NCI-H2196 treated with DMSO at 0.1 percent for 48 hours (cell line): ENCODE data around the gene TPP1.

Experiments used
- DNase-seq: peaks from one replicate; lab custom pipeline; 2025; ENCODE audit not compliant: unreplicated experiment; lab: John Stamatoyannopoulos, UW

TPP1 gene

DNA sequence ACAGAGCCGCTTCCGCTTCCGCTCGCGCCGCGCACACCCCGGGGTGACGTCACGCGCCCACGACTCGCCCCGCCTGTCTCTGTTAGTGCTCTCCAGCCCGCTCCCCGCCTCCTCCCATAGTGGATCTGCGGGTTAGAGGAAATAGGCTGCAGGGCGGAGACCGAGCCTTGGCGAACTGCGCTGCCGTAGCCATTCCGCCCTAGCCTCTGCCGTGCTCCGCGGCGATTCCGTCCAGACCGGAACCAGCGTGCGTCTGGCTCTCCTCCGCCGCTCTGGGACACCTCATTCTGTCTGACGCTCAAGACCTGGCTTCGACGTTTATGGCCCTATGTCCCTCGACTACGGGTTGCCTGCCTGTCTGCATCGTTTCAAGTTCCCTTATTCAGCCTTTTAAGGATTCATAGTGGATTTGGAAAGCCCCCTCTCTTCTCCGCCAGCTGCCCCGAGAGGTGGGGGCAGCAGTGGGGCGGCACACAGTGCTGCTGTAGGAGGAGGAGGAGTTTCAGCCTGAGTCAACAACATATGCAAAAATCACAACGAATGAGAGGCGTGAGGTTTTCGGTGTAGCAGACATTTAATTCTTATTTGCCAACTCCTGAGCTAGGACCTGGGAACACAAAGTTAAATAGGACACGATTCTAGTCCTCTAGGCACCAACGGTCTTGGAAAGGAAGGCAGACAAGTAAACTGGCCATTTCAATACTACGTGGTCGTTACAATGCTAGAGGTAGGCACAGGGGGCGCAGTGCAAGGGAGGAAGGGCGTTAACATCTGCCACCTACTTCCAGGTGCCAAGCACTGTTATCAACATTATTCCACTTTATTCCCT, 6.8 kb downstream of the TPP1 start, which contains the start of gene TAF10:
Gene TAF10 (minus strand): TSS at position 4 of the 829 bp plus-strand sequence. CDS start 27 bp downstream, outside the sequence.
- DNase-seq, result peak; percentile 94

DNA sequence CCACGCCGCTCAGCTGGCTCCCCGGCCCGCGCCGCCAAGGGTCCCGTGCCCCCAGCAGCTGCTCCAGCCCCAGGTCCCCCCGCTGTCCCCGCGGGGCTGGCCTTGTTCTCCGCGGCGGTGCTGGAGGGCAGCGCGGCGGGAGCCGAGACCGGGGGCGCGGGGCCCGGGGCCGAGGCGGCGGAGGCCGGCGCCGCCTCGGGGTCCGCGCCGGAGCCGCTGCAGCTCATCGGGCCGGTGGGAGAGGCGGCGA, 7.3 kb downstream of the TPP1 start:
- no peak for DNase-seq

DNA sequence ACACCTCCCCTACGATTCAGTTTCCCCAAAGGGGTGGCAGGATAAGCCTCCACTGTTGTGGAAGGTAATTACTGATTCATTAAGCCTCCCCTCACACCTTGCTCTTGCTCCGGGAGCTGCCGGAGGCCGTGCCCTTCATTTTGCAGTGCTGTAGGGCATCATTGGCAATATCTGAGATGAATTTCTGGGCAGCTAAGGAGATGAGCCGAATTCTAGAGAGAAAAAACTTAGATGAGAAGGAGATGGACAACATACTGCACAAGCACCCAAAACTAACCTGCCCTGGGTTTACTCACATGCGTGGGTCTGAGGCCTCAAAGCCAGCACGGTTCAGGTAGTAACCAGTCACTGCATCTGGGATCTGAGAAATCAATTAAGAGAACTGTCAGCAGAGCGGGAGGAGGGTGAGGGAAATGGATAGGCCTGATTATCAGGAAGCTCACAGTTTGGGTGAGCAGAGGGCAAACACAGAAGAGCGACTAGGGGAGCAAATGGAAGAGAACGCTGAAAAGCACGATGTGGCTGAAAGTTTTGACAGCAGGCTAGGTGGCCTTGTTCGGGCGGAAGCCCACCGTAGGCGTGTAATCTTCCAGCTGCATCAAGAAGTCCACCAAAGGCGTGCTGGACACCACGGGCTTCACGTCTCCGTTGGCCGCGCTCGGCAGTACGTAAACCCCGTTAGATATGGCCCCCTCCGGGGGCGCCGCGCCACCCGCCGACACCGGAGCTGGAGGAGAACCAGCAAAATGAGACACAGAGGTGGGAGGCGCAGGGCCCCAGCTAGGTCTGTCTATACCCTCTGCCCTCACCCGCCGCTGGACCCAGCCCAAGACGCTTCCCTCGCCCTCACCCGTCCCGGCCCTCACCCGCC, 7.9 kb downstream of the TPP1 start:
- DNase-seq, result no peak

DNA sequence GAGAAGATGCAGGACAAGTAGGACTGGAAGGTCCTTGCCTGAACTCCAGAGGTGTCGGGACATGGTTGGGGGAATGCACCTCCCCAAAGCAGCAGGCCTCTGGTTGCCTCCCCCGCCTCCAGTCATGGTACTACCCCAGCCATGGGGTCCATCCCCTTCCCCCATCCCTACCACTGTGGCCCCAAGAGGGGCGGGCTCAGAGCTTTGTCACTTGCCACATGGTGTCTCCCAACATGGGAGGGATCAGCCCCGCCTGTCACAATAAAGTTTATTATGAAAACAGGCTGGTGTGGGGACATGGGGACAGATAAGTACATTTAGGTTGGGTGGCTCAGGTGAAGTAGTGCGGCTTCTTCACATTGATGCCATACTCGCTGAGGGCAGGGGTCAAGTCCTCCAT, 8.6 kb downstream of the TPP1 start:
- DNase-seq, result no peak

DNA sequence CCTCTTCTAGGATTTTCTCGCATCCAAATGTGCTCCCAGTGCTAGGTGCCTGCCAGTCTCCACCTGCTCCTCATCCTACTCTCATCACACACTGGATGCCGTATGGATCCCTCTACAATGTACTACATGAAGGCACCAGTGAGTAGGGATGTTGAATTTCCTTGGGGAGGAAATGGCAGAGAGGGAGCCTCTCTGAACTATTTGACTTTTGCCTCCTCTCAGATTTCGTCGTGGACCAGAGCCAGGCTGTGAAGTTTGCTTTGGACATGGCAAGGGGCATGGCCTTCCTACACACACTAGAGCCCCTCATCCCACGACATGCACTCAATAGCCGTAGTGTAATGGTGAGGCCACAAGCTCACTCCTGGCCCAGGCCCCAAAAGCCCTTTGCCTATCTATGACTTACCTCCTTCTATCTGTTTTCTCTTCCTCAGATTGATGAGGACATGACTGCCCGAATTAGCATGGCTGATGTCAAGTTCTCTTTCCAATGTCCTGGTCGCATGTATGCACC, 9.7 kb downstream of the TPP1 start:
- no peak for DNase-seq

DNA sequence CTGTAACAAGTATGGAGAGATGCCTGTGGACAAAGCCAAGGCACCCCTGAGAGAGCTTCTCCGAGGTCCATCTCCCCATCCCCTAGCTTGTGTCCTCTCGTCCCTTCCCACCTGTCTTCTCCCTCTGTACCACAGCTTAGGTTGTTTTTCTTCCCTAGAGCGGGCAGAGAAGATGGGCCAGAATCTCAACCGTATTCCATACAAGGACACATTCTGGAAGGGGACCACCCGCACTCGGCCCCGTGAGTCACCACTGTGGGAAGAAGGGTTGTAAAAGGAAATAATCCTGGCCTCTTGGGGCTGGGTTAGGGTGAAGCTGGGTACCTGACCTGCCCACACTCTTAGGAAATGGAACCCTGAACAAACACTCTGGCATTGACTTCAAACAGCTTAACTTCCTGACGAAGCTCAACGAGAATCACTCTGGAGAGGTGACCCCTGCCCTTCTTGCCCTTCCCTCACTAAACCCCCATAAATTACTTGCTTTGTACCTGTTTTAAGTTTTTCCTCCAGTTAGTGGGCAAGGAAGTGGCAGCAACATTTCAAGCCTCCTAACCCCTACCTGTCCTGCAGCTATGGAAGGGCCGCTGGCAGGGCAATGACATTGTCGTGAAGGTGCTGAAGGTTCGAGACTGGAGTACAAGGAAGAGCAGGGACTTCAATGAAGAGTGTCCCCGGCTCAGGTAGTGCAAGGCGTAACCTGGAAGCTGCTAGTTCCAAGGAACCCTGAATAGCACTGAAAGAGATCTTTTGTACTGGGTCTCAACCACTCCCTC, 10.3 kb downstream of the TPP1 start:
- DNase-seq, result no peak

DNA sequence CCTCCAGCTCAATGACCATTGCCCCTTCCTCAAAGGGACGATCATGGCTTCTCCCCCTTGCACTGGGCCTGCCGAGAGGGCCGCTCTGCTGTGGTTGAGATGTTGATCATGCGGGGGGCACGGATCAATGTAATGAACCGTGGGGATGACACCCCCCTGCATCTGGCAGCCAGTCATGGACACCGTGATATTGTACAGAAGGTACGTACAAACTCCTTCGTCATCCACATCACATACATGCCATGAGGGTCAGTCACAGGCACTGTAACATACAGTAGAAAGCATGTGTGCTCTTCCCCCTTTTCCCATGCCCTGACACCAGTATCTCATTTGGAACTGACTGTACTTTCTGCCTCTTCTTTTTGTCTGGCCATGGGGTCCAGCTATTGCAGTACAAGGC, 11.2 kb downstream of the TPP1 start:
- DNase-seq, result no peak

DNA sequence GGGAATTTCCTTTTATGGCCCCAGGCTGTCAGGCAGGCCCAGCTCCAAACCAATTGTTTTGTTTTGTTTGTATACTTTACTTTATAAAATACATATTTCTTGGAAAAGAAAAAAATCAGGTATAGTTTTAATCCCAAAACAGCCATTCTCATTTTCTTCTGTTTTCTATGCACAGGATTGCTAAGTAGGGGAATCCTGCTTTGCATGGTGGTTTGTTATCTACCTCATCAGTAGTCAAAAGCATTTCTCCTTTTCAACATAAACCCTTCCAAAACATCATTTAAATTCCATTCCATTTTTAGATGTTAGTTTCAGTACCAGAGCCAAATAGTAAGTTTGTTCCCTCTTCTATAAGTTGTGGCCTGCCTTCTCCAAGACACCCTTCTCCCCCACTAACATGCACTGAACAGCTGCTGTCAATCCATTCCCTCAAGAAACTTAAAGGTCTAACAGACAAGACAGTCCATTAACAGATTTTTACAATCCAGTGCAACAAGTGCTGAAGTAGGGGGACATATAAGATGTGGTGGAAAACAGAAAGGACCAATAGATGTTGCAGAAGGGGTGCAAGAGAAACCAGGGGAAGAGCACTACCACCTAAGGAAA, 11.9 kb downstream of the TPP1 start:
- no peak for DNase-seq

DNA sequence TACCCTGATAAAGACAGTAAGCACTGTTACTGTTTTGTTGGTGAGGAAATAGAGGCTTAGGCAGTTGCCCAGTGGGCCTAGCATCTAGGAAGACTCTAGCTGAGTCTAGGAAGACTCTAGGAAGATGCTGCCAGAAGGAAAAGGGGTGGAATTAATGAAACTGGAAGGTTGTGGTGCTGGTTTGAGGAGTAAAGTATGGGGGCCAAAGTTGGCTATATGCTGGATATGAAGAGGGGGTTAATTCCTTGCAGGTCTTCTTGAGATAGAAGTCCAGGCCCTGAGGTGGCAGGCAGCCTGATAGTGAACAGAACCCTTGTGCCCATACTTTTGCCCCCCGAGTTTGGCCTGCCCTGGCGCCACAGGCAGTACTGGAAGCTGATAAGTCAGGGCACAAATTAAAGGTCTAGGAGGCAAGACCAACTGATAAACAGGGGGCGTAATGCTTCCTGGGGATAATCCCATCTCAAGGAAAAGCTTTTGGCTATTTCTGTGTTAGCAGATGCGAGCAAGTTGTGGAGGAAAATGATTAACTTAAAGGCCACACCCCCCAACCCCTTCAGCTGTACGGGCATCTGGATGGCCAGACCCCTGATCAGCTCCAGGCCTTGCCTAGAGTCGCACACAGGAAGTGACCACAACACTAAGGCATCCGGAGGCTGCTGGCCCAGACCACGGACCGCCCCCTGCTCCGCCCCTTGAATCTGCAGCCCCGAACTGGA, 12.6 kb downstream of the TPP1 start:
- peak; percentile 85 for DNase-seq

DNA sequence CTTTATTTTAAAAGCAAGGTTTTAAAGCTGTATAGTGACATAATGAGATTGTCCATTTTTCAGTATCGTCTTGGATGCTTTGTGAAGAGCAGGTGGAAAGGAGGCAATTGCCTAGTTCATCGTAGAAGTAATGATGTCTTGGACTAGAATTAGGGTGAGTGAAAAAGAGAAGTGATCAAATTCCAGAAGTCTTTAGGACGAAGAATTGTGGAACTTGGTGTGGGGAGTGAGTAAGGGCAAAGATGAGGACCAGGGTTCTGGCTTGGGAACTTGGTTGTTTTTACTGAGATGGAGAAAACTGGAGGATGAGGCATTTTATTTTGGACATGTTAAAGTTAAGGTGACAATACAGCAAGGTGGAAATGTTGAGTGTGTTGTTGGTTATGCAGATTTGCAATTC, 14.4 kb downstream of the TPP1 start:
- DNase-seq, result no peak

DNA sequence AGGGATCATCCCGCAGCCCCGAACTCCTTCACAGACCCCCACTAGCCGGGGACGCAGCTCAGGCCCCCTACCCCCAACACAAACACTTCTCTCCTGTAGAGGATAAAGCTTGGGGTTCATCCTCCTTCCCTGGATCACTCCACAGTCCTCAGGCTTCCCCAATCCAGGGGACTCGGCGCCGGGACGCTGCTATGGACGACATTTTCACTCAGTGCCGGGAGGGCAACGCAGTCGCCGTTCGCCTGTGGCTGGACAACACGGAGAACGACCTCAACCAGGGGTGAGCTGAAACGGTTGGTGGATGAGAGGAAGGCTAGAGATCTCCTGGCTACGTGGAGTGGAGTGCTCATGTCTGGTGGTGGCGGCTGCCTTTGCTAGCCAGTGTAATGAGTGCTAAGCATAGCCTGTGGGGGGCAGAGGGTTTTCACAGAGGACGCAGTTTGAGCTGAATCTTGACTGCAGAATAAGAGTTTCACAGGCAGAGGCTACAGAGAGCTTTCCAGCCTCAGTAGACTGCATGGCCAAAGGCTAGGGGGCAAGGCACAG, 15.1 kb downstream of the TPP1 start:
- DNase-seq, result no peak

DNA sequence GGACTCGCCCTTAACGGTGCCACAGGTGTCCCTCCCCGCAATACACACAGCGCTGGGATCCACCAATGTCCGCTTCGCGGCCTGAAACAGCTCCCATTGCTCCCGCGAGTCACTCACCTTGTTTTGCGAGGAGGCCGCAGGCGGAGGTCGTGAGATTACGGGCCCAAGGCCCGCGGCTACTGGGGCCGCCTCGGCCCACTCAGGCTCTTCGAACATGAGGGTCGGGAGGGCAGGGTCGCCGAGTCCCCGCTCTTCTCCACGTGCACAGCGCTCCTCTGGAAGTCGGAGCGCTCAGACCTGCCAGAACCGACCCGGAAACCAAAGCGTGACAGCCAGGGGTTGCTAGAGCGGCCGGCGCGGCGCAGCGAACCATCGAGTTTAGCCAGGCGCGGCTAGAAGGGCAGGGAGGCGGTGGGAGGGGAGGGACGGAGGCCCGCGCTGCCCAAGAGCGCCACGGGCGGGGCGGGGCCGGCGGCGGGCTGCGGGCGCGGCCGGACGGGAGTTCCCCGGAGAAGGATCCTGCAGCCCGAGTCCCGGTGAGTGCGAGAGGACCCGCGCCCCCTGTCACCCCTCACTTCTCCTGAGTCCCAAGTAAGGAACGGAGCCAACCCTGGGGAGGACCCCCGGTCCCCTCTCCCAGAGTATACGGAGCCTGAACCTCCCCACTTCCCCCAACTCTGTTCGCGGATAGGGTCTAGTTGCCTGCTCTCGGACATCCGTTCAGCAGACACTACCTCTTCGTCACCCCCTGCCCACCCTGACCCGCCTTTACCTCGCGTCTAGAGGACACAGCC, 15.7 kb downstream of the TPP1 start, which contains the start of the genes ILK and RRP8:
Gene ILK (plus strand): TSS at position 488 of the 794 bp plus-strand sequence. CDS start 498 bp downstream, outside the sequence.
Gene RRP8 (minus strand): TSS at position 330 of the 794 bp plus-strand sequence. CDS start 114 bp downstream, at position 216.
- DNase-seq, result peak; percentile 90

DNA sequence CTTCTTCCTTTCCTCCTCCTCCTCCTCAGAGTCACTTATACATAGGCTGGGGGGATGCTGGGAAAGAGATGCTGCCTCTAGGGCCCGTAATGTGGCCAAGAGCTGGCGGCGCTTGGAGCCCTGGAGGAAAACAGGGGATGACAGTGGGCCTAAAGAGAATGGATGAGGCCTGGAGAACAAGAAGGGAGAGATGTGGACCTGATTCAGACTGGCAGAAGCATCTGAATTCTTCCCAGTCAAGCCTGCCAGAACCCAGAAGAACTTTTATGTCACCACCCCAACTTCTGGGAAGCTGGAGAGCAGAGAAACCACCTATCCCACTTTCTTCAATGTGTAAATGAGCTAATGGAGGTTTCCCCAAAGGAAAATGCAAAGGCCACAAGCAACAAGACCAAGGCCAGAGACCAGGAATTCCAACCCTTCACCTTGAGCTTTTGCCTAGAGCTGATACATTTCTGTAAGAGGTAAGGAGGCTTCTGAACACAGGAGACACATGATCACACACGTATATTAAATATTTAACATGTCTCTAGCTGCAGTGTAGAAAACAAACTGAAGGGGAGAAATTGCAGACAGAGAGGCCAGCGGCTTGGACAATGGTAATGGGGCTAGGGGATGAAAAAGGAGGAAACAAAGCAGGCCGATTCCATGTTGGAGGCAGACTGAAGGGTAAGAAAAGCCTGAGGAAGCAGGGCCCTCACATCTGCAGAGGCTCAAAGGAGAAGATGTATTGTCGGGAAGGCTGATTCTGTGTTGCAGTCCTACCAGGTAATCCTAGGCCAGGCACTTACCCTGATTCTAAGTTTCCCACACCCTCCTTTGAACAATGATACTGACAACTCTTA, 16.9 kb downstream of the TPP1 start:
- no peak for DNase-seq

DNA sequence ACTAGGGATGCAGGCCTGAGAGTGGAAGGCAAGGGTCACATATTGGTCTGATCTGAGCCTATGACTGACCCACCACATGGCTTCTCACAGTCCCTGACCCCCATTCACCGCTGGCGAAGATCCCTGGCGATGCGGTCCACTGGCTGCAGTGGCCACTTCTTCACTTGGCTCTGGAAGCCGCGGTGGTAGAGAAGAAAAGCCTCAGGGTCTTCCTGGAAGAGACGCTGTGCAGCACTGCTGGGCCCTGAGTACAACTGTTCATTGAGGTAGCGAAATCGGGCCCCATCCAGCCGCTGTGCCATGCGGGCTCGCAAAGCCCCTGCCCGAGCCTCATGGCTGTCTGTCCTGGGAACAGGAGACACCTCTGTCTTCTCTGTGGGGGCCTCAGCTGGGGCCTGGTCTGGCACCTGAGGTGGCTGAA, 18.2 kb downstream of the TPP1 start:
- no peak for DNase-seq

DNA sequence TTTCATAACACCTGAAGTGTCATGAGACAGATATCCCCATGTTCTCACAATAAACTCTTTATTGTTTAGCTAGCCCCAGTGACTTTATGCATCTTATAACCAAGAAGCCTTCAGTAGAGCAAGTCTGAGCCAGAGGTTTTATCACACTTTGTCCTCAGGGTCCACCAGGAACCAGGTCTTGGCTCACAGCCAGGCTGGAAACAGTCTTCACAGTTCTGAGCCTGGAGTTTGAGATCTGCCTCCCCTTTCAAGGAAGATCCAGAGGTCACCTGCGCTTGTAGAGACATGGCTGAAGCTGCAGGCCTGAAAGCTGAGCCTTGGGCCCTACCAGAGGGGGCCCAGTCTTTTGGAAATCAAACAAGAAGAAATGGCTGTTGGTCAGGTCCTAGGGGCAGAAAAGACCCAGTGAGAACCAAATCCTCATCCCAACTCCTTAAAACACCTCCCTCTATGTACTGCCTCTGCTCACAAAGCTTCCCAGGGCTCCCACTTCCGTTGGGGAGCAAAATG, 19.3 kb downstream of the TPP1 start:
- no peak for DNase-seq

DNA sequence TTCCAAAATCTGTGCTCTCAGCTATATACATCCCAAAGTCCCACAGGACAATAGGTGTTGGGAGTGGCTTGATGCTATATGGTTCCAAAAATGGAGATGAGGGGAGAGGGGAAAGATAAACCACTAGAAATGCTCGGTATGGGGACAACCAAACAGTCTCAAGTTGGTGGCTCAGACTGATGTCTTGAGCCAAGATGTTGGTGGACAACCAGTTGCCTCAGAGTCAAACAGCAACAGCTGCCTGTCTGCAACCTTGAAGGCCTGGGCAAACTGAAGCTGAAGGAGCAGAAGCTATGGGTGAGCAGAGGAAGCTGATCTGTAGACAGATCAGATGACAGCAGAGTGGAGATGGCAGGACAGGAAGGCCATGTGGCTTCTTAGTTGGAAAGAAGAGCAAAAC, 19.8 kb downstream of the TPP1 start:
- no peak for DNase-seq

DNA sequence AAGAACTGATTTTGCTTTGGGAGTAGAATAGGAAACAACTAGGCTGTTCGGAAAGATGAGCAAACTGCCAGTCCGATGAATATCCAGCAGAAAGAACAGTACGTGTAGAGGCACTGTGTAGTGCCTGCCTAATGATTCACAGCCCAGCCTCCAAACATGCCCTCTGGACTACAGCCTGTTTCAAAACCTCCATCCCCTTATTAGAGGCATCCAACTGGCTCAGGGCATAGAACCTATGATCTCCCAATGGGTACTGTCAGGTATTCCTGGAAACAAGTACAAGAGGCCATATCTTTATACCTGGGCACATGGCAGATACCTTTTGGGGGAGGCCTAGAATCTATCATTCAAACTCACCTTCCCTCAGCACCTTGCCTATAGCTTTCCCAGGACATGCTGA, 20.7 kb downstream of the TPP1 start:
- no peak for DNase-seq
